DMS153 treated with DMSO at 0.1 percent for 48 hours (cell line): ENCODE measurements around the gene FGD1.
"Not testable (repeated sequence)": the region's sequence is repeated elsewhere in the genome, so short reads cannot be mapped to it uniquely, and the experiment has no call there.

Experiments
- DNase-seq: peaks from one replicate; lab custom pipeline; 2025; ENCODE audit not compliant: unreplicated experiment; lab: John Stamatoyannopoulos, UW

The FGD1 gene

DNA sequence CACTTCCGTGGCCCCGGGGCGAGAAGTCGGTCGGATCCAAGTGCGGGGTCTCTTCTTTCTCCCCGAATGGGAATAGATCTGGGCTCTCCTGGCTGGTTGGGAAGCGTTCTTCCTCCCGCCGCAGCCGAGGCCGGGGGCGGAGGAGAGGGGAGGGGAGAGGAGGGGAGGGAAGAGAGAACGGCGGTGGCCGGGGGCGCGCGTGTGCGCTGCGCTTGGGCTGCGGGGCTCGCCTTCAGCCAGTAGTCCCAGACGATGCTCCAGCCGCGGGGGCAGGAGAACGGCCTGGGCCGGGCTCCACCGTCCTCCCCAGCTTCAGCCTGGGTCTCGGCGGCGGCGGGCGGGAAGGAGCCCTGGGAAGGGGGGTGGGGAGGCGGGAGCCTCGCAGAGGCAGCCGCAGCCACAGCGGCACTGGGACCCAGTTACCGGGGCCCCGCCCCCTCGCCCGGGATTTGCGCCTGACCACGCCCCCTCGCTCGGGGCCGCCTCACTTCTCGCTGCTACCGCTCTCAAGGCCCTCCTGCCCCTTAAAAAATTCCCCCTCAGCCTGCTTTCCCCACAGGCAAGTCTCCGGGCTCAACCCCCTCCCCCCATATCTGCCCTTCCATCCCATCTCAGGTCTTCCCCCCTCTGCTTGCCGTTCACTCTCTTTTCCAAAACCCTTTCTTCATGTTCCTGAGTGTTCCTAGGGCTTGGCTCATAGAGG, at the start of gene FGD1:
TSS of gene FGD1 (minus strand) at position 421 of the 703 bp plus-strand sequence. CDS start 802 bp downstream, outside the sequence.
- DNase-seq = peak; percentile 19

DNA sequence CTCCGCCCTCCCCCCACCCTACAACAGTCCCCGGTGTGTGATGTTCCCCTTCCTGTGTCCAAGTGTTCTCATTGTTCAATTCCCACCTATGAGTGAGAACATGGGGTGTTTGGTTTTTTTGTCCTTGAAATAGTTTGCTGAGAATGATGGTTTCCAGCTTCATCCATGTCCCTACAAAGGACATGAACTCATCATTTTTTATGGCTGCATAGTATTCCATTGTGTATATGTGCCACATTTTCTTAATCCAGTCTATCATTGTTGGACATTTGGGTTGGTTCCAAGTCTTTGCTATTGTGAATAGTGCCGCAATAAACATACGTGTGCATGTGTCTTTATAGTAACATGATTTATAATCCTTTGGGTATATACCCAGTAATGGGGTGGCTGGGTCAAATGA, 46.2 kb upstream of the FGD1 start:
- DNase-seq = not testable (repeated sequence)

DNA sequence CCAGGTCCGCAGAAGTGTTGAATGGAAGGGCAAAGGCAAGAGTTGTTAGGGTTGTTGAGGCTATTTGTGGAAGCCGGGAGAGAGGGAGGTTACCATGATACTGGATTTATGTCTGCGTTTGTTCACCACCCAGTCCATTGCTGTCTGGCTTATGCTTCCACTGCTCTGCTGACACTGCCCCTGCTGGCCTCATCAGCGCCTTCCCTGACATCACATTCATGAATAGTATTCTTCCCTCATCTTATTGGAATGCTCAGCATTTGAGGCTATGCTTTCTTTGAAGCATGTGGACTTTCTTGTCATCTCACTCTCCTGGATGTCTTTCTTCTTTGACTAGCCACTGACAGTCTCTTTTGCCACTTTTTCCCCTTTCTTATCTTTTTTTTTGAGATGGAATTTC, 44.3 kb upstream of the FGD1 start:
- no peak for DNase-seq

DNA sequence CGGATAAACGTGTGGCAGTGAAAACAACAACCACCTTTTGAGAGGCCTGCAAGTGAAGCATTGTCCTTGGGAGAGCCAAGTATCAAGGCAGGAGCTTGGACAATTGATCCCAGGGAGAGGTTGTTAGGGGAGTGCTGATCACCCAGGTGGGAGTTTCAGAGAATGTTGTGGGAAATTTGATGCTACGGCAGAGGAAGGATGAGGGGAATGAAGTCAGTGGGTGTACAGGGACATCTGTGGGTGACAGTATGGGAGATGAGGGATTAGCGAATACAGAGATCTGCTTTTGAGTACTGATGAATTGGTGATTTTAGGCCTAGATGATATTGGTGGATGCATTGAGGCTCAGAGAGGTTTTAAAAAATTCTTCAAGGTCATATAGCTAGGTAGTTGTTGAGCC, 38.2 kb upstream of the FGD1 start:
- no peak for DNase-seq

DNA sequence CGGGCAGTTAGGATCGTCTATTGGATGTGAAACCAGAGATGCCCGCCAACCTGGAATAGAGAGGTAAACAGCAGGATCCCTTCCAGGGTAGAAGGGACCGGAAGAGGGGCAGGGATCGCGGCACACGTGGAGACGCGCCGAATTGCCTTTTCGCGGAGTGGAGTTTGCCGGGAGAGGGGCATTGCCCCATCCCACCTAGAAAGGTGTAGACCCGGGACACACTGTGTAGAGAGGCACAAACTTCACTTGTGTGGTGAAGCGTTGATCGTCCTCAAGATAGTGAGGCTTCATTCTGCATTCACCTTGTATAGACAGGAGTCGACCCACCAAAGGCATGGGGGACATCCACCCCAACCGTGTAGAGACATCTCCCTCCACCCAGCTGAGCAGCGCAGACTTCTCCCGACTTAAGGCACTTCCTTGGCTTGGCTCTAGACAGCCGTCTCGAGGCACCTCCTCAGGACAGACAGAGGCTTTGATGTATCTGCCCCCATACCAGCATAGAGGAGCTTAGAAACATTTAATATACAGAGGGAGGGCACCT, 34.4 kb upstream of the FGD1 start:
- no peak for DNase-seq

DNA sequence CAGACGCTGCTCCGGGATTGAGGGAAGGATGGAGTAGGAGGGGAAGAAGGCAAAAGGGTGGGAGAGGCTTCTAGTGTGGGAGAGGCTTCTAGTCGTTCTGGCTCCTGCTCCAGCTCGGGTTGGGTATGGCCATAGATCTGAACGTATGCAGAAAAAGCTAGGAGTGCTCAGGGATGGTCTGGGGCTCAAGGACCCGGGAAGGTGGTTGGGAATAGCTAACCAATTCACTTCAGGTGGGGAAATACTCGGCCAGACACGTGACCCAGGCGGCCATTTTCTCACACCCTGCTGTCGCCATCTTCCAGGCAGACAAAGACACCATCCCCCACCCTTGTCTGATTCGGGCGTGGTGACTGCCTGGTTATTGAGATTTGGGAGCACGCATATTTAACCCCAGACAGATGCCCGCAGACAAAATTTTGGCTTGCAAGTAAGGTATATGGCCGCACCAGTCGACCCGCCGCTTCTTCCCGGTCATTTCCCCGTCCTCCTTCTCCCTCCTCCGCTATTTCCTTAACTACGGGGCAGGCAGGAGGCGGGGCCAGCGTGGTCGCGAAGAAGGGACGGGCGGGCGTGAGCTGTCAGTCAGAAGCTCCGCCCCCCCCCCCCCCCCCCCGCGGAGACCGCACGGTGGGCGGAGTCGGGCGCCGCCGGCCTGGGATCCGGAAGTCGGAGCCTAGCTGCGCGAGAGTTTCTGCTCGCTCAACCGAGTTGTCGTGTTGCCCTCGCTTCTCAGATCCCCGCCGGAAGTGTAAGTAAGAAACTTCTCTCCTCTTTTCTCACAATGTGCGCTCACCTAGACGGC, 33.7 kb upstream of the FGD1 start, which contains the start of gene GNL3L:
TSS of gene GNL3L (plus strand) at position 668 of the 805 bp plus-strand sequence. CDS start 2,348 bp downstream, outside the sequence.
- peak; percentile 58 for DNase-seq

DNA sequence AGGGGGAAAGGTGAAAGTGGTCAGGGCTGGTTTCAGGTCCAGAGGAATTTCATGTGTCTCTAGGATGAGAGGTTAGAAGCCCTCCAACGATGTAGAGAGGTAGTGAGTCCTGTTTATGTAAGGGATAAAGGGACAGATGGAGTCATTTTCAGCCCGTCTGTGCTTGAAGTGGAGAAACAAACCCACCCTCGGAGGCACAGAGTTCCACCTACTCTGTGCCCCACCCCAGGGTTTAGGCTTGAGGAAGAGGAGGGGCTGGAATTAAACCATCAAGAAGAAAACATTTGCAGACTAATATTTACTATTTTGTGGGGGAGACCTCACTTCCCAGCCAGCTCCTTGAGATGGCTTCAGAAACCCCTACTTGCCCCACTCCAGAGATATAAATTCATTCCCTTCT, 33.1 kb upstream of the FGD1 start:
- DNase-seq = no peak

DNA sequence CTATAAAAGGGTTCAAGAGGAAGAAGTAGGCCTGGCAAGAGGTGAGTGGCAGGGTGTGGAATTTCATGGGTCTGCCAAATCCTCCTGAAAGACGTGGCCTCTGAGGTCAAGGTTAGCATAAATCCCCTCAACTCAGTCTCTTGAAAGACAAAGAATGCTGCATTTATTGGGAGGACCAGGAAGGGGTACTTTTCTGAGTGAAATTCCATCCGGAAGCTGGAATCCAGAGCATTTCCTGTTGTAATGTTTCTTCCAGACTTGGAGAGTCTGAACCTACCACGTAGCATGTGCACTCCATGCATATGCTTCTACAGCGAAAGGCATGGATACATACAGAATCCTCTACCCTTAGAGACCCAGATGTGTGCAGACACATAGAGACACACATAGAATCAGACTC, 13.4 kb upstream of the FGD1 start:
- DNase-seq = no peak

DNA sequence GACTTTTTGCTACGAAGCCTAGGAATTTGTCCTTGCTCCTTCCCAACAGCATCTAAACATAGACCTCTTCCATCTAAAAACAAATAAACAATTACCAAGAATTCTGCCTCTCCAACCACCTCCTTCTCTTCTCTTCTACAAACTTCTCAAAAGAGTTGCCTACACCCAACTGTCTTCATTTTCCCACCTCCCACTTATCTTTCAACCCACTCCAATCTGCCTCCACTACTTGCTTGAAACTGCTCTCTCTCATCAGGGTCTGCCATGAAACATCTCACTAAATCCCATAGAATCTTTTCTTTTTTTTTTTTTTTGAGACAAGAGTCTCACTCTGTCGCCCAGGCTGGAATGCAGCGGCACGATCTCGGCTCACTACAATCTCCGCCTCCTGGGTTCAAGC, 902 bp upstream of the FGD1 start:
- DNase-seq = no peak

DNA sequence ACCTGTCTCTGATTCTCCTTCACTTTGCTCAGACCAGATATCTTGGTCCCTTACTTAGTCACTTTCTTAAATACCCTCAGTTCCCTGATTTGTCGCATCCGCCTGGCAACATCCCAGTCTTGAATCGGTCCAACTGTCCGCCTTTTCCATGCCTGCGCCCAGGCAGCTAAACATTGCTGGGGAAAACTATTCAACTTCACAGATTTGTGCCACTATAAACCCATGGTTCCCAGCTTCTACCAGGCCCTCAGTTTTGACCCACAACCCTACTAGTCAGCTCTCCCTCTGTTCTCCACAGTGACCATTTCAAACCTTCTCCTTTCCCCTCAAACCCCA, 451 bp upstream of the FGD1 start:
- no peak for DNase-seq

DNA sequence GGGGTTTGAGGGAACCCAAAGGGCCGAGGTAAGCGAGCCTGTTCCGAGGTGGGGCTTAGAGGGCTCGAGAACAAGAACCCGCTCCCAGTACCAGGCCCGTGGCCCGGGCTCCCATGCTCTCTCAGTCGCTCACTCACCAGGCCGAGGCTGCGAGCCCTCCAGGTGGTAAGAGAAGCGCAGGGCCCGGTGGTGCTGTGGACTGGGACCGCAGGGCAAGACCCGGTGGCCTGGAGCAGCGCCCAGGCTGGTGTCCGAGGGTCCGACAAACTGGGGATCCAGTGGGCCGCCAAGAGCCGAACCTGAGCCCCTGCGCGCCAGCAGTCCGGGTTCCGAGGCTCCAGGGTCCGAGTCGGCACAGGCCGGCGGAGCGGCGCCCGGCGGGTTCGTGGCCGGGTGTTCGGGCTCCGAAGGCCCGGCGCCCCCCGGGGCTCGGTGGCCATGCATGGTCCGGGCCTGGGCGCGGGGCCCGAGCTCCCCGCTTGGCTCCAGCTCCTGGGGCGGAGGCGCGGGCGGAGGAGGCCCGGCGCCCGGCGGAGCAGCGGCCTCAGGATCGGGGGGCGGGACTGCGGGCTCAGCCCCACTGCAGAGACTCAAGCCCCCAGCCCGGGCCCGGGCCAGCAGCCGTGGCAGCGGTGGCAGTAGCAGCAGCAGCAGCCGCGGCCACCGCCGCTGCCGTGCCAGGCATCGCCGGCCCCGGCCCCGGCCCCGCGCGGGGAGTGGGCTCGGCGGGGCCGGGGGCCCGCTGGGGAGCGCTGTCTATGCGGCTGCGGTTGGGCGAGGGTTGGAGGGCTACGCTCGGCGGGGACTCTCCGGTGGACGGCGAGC, 833 bp downstream of the FGD1 start:
- no peak for DNase-seq

DNA sequence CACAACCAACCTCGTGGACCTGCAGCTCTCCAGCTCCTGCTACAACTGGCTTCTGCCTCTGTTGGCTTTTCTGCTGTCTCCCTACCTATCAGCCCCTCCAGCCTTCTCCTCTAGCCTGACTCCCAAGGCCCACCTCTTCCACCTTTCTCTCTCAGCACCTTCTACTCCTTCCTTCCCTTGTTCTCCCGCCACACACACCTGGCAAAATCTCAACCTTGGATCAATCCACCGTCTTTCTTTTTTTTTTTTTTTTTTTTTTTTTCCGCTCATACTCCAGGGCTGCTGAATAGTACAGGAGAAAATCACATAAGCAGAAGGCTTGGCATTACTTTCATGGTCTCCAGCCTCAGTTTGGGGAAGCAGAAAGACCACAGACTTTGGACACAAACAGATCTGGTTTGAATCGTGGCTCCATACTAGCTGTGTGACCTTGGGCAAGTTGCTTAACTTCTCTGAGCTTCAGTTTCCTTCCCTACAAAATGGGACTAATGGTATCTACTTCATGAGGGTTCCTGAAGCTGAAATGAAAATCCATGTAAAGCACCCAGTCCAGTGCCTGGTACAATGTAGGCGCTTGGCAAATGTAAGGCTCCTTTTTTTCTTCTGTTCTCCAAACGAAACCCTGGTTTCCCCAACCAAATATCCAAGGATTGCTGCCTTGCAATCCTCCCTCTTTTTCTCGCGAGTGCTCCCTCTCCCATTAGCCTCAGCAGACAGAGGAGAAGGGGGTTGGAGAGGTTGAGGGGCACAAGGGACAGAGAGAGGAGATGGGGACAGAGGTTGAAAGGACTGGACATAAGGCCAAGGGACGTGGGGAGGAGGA, 1.7 kb downstream of the FGD1 start:
- no peak for DNase-seq

DNA sequence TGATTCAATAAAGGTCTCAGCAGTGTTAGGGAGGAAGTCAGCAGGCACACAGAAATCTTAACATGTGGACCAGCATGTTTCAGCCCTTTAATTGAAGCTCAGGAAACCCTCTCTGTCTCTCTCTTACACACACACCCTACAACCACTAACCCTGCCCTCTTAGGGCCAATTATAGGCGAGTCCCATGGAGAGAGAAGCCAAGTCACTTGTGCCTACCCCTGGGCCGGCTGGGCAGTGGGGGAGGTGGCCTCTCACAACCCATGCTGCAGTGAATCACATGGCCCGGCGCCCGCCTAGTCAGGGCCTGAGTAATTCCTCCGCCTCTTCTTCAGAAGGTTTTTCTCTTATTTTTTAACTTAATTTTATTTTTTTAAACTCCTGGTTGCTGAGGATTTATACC, 3.7 kb downstream of the FGD1 start:
- DNase-seq = no peak

DNA sequence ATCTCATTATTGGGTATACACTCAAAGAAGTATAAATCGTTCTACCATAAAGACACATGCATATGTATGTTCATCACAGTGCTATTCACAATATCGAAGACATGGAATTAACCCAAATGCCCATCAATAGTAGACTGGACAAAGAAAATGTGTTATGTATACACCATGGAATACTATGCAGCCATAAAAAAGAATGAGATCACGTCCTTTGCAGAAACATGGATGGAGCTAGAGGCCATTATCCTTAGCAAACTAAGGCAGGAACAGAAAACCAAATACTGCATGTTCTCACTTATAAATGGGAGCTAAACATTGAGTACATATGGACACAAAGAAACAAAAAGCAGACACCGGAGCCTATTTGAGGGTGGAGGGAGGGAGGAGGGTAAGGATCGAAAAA, 6.2 kb downstream of the FGD1 start:
- not testable (repeated sequence) for DNase-seq

DNA sequence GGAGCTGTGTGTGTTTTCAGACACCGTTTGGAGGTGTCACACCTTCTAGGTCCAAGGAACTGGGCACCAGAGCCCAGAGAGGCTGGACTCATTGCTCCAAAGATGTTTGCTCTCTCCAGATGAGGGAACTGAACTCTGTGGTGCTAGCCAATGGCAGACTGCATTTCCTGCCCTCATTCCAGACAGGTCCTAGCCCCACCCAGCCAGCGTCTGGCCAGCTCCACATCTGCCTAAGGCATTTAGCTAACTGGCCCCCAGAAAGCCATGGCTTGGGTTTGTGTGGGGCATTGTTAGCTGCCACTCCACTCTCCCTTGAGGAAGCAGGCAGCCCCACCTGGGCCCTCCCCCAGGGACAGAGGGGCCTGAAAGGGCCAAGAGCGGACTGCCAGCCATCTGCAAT, 11.4 kb downstream of the FGD1 start:
- DNase-seq = no peak

DNA sequence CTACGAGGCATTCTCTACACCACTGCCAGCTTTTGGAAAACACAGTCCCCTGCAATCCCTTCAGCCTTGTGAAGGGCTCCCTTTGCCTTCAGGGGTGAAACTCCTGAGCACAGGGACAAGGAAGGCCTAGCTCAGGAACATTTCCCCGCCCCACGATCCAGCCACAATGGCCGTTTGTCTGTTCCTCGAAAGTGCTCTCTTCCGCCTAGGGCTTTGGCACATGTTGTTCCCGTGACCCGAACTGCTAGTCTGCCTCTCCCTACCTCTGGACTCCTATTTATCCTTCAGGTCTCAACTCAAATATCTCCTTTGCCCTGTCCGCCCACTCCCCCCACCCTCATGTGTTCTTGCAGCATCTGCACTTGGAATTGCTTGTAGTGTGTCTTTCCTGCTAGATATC, 12.1 kb downstream of the FGD1 start:
- no peak for DNase-seq

DNA sequence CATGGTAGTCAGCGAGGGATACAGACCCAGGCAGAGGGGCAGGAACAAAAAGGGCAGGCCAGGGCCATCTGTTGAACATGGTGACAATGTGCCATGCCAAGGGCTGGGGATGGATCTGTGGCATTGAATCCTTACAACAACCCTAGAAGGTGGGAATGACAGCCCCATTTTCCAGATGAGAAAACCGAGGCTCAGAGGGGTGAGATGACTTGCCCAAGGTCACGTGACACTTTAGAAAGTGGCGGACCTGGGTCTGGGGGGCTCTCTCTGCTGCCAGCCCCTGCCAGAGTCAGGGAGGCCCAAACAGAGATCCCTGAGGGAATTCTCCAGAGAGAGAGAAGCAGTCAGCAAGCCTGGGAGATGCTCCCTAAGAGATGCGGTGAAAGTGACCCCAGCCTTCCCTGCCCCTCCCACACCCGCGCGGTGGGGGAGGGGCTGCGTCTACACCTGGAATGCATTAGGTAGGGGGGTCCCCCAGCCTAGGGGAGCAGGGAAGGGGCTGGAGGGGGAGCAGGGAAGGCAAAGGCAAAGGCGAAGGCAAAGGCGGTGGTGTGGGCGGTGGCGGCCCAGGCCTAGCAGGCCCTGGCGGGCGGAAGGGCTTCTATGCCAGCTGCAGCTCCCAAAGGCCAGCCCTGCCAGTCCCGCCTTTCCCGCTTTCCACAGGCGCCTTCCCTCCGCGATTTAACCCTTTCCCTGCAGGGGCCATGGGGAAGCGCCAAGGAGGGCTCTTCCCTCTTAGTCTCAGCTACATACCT, 13.0 kb downstream of the FGD1 start:
- no peak for DNase-seq

DNA sequence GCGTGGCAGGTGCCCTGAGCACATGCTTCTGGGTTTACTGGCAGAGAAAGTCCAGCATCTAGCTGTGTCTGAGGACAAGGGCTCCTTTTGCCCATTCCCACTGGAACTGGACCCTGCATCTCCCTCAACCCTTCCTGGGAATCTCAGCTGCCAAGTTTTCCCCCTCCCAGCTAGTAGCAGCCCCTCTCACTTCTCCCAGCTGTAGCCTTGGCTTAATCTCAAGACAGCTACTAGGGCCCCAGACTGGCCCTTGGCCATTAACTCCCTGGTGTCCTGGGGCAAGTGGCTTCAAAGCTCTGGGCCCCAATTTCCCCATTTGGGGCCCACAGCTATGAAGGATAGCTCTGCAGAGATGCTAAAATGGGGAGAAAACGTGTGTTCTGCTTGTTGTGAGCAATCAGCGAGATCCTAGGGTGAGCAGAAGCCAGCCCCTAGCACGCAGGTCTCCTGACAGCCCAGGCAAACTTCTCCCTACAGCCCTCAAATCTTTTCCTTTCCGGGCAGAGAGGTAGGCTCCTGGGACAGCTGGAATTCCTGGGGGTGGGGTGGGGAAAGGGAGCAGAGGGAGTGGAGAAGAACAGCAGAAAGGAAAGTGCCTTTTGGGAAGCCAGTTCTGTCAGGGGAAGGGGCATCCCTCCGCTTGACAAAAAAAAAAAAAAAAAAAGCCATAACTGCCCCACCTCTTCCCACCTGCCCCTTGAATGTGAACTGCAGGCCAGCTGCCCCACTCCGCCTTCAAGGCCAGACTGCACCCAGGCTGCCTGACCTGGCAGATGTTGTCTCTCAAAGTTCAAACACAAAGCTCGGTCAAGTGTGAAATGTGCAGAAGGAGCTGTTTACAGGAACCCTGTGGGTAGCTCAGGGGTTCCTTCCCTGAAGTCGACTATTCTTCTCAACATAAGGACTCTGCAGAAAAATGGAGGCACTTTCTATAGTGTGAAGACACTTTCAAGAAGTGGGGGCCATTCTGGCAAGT, 16.6 kb downstream of the FGD1 start:
- no peak for DNase-seq
